ENCODE data around the gene BPIFB6. TPM values are rescaled to one million over a fixed set of nuclear protein-coding genes. Genes with fewer than 3 reads are reported as not detected.

The BPIFB6 gene
- total RNA-seq, 1 experiment from 2014 or later, result not detected

- no peak overlapping the region for H3K4me2 ChIP-seq
- no TSS peak for BruUV-seq (replicated peaks)
- ChIA-PET POLR2A (ENCODE audit: unreplicated experiment) (no interaction called here), CTCF (no interaction called here)
- H3K4me3 ChIP-seq, result no peak overlapping the region
- no peak overlapping the region for H3K27ac ChIP-seq
- H3K79me2 ChIP-seq (ENCODE audit: low read depth), result no peaks in the 10 kb centered on the region
- intact Hi-C loops (cut with micrococcal nuclease; ENCODE audit: unreplicated experiment), result no loop called here
- H3K9me2 ChIP-seq (ENCODE audit: insufficient read depth), result no peaks in the 10 kb centered on the region
- H2AFZ ChIP-seq, result no peak overlapping the region
- TF ChIP-seq EZH2 (IDR thresholded peaks at IDR 0.05; ENCODE audit: low read depth) (no peak), CTCF (conservative IDR thresholded peaks at IDR 0.05) (no peak)
- H3K4me1 ChIP-seq (replicated peaks; ENCODE audit: insufficient read depth), result no peaks in the 10 kb centered on the region
- no peaks in the 10 kb centered on the region for H3K9me3 ChIP-seq (ENCODE audit: insufficient read depth, low read depth)
- H3K27me3 ChIP-seq (ENCODE audit: insufficient read depth, low read depth), result peaks cover 69% of the 10 kb centered on the region
- no peaks in the 10 kb centered on the region for H3F3A ChIP-seq (ENCODE audit: insufficient read depth, low read depth)
- H4K20me1 ChIP-seq (ENCODE audit: insufficient read depth), result peaks cover 4% of the 10 kb centered on the region; the same call in 1 of the 2 replicates
- DNase-seq, result no peak
- no peaks in the 10 kb centered on the region for H3K36me3 ChIP-seq (ENCODE audit: low read depth)
Observed at GRCh38 chr20:33081411-33082154, 50.1 kb downstream of the BPIFB6 start.

DNA sequence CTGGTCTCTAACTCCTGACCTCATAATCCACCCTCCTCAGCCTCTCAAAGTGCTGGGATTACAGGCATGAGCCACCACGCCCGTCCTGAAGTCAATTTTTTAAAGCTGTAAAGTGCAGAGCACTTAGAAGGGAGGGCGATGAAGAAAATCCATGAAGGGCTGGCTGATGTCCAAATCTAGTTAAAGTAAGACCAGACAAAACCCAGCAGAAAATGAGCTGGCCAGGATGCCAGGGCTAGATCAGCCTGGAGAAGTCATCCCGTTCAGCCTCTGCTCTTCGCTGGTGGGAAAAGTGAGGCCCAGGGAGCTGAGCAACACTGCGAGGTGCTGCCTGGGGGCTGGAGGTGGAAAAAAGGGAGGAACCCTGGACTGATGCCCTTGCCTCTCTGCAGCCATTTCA lies 51.1 kb downstream of the BPIFB6 start:
- Histone ChIP-seq H3F3A (ENCODE audit: insufficient read depth, low read depth) (no peaks in the 10 kb centered on the region), H3K4me1 (replicated peaks; ENCODE audit: insufficient read depth) (no peaks in the 10 kb centered on the region), H3K4me2 (no peak overlapping the region), H3K9me3 (ENCODE audit: insufficient read depth, low read depth) (no peaks in the 10 kb centered on the region), H3K79me2 (ENCODE audit: low read depth) (no peaks in the 10 kb centered on the region), H3K4me3 (no peak overlapping the region), H3K9me2 (ENCODE audit: insufficient read depth) (no peaks in the 10 kb centered on the region), H3K27ac (no peak overlapping the region), H3K27me3 (ENCODE audit: insufficient read depth, low read depth) (peaks cover 72% of the 10 kb centered on the region), H4K20me1 (ENCODE audit: insufficient read depth) (peaks cover 4% of the 10 kb centered on the region; the same call in 1 of the 2 replicates), H2AFZ (no peak overlapping the region), H3K36me3 (ENCODE audit: low read depth) (no peaks in the 10 kb centered on the region)
- ChIA-PET POLR2A (ENCODE audit: unreplicated experiment) (no interaction called here), CTCF (no interaction called here)
- BruUV-seq (replicated peaks), result no TSS peak
- intact Hi-C loops (cut with micrococcal nuclease; ENCODE audit: unreplicated experiment), result no loop called here
- TF ChIP-seq EZH2 (IDR thresholded peaks at IDR 0.05; ENCODE audit: low read depth) (no peak), CTCF (conservative IDR thresholded peaks at IDR 0.05) (no peak)
- no peak for DNase-seq

DNA sequence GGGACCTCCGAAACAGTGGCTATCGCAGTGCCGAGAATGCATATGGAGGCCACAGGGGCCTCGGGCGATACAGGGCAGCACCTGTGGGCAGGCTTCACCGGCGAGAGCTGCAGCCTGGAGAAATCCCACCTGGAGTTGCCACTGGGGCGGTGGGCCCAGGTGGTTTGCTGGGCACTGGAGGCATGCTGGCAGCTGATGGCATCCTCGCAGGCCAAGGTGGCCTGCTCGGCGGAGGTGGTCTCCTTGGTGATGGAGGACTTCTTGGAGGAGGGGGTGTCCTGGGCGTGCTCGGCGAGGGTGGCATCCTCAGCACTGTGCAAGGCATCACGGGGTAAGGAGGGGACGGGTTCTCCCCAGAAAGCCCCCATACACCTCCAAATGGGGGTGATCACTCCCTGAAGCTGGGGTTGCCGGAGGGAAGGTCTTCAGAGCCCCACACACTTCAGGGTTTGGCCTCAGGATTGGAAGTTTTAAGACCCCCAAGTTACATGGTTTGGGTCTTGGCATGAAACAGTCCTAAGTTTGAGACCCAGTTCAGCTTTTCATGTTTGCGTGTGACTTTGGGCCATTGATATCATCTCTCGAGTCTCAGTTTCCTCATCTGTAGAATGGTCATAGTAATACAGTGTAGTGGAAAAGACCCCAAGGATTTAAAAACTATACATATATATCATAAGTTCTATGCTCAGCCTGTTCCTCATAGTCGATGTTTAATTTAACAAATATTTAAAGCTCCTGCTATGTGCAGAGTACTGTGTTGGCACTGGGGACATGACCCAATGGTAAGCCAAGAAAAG lies 52.3 kb downstream of the BPIFB6 start:
- no peaks in the 10 kb centered on the region for H3F3A ChIP-seq (ENCODE audit: insufficient read depth, low read depth)
- H3K27me3 ChIP-seq (ENCODE audit: insufficient read depth, low read depth), result peaks cover 77% of the 10 kb centered on the region
- H3K36me3 ChIP-seq (ENCODE audit: low read depth), result no peaks in the 10 kb centered on the region
- no peak overlapping the region for H2AFZ ChIP-seq
- H4K20me1 ChIP-seq (ENCODE audit: insufficient read depth), result peaks cover 4% of the 10 kb centered on the region; the same call in 1 of the 2 replicates
- no peaks in the 10 kb centered on the region for H3K9me2 ChIP-seq (ENCODE audit: insufficient read depth)
- no peak for DNase-seq
- TF ChIP-seq EZH2 (IDR thresholded peaks at IDR 0.05; ENCODE audit: low read depth) (no peak), CTCF (conservative IDR thresholded peaks at IDR 0.05) (no peak)
- H3K4me1 ChIP-seq (replicated peaks; ENCODE audit: insufficient read depth), result no peaks in the 10 kb centered on the region
- no peak overlapping the region for H3K27ac ChIP-seq
- H3K4me2 ChIP-seq, result no peak overlapping the region
- ChIA-PET CTCF (no interaction called here), POLR2A (ENCODE audit: unreplicated experiment) (interaction anchor here (0.6 kb wide), 1 partner anchor 379 kb away, joined by 3 read pairs; no protein-coding TSS in a partner anchor)
- no TSS peak for BruUV-seq (replicated peaks)
- H3K9me3 ChIP-seq (ENCODE audit: insufficient read depth, low read depth), result no peaks in the 10 kb centered on the region
- intact Hi-C loops (cut with micrococcal nuclease; ENCODE audit: unreplicated experiment), result no loop called here
- no peak overlapping the region for H3K4me3 ChIP-seq
- no peaks in the 10 kb centered on the region for H3K79me2 ChIP-seq (ENCODE audit: low read depth)
